Activated CD4-positive, alpha-beta T cell treated with anti-CD3 and anti-CD28 coated beads, Interleukin-2, amount 10 ng/mL, durations not matched to agents 24 days and 14 days (primary cell): ENCODE measurements around the gene DMWD. TPM values are rescaled to one million over a fixed set of nuclear protein-coding genes. Genes with fewer than 3 reads are reported as not detected.
A peak's percentile ranks its signal among the peaks of the same experiment; 100 is the strongest.

Experiments
- DNase-seq: peaks from one replicate; pipeline ENCODE4 v3.0.0; 2022
- H3K27ac Mint-ChIP-seq: one replicate; pipeline ENCODE4 v1.8.0; 2022; ENCODE audit warnings: mild to moderate bottlenecking, mixed read lengths
- H3K27me3 Mint-ChIP-seq: one replicate; pipeline ENCODE4 v1.8.0; 2022; ENCODE audit warnings: mixed read lengths
- H3K36me3 Mint-ChIP-seq: one replicate; pipeline ENCODE4 v1.8.0; 2022; ENCODE audit warnings: low read depth, mild to moderate bottlenecking, mixed read lengths
- H3K4me1 Mint-ChIP-seq: one replicate; pipeline ENCODE4 v1.8.0; 2021; ENCODE audit warnings: mixed read lengths
- H3K4me3 Mint-ChIP-seq: one replicate; pipeline ENCODE4 v1.8.0; 2022; ENCODE audit warnings: mild to moderate bottlenecking, moderate library complexity, mixed read lengths
- H3K9me3 Mint-ChIP-seq: one replicate; pipeline ENCODE4 v1.8.0; 2021; ENCODE audit warnings: mixed read lengths
- intact Hi-C: fragments of 100-400 bp; cut with micrococcal nuclease; formaldehyde crosslinking; loops from one replicate; pipeline ENCODE4 v1.15.1; 2023
- total RNA-seq: library from RNA; stranded (reverse); gene quantifications from 2 replicates; pipeline ENCODE4 v1.2.3, GENCODE V29; 2022

DMWD gene, protein sequence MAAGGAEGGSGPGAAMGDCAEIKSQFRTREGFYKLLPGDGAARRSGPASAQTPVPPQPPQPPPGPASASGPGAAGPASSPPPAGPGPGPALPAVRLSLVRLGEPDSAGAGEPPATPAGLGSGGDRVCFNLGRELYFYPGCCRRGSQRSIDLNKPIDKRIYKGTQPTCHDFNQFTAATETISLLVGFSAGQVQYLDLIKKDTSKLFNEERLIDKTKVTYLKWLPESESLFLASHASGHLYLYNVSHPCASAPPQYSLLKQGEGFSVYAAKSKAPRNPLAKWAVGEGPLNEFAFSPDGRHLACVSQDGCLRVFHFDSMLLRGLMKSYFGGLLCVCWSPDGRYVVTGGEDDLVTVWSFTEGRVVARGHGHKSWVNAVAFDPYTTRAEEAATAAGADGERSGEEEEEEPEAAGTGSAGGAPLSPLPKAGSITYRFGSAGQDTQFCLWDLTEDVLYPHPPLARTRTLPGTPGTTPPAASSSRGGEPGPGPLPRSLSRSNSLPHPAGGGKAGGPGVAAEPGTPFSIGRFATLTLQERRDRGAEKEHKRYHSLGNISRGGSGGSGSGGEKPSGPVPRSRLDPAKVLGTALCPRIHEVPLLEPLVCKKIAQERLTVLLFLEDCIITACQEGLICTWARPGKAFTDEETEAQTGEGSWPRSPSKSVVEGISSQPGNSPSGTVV
- total RNA-seq = 49.6 and 50.7 TPM in 2 replicates

DNA sequence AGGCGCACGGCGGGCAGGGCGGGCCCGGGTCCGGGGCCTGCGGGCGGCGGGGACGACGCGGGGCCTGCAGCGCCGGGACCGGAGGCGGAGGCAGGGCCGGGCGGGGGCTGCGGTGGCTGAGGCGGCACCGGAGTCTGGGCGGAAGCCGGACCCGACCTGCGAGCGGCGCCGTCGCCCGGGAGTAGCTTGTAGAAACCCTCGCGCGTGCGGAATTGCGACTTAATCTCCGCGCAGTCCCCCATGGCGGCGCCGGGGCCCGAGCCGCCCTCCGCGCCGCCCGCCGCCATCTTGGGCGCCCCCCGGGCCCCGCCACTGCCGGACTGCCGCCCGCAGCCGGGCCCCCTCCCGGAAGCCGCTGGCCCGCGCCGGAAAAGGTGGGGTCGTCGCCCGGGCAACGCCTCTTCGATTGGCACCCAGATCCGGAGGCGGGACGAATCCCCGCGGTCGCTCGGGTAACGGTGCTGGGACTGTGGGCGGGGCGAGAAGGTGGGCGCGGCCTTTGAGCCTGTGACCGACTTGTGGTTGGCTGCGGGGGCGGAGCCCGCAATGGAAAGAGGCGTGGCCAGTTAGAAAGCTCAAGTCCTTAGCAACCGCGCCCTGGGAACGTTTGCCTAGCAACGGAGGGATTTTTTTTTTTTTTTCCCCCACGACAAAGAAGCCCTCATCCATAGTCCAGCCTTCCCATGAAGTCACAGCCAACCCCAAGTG lies at the start of gene DMWD:
DMWD (minus strand) TSS at position 376 of the 708 bp plus-strand sequence; CDS start at position 287, 89 bp downstream.
- DNase-seq = peak; percentile 100
- Mint-ChIP-seq H3K4me3 (peak within 1 kb of the TSS; percentile 90), H3K27ac (peak within 1 kb of the TSS; percentile 89), H3K4me1 (peaks cover 32% of the 10 kb centered on the region), H3K27me3 (peaks cover 61% of the 10 kb centered on the region), H3K9me3 (no peaks in the 10 kb centered on the region), H3K36me3 (peaks cover 40% of the 10 kb centered on the region)
- intact Hi-C loops = loop anchor here (1.0 to 2.0 kb wide), 3 partner anchors 13 to 202 kb away; partner anchors contain the start of gene CCDC61

DNA sequence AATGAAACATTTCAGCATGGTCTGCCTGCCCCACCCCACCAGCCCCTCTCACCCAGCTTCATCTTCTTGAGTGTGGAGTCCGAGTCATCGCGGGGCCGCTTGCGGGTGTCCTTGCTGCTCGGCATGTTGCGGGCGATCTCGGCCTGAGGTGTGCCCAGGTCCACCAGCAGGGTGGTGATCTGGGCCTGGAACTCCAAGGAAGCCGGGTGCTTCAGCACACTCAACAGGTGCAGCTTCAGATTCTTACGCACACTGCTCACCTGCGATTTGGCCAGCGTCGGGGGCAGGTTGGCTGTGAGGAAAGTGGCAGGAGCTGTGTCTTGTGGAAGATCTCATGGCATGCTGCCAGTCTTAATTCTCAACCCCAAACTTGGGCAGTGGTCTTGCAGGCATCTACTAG lies 49.6 kb upstream of the DMWD start:
- H3K9me3 Mint-ChIP-seq = no peaks in the 10 kb centered on the region
- H3K27me3 Mint-ChIP-seq = no peaks in the 10 kb centered on the region
- peaks cover 74% of the 10 kb centered on the region for H3K36me3 Mint-ChIP-seq
- no peak for DNase-seq
- H3K4me3 Mint-ChIP-seq = no peak overlapping the region
- H3K27ac Mint-ChIP-seq = no peak overlapping the region
- intact Hi-C loops = no loop called here
- no peaks in the 10 kb centered on the region for H3K4me1 Mint-ChIP-seq

DNA sequence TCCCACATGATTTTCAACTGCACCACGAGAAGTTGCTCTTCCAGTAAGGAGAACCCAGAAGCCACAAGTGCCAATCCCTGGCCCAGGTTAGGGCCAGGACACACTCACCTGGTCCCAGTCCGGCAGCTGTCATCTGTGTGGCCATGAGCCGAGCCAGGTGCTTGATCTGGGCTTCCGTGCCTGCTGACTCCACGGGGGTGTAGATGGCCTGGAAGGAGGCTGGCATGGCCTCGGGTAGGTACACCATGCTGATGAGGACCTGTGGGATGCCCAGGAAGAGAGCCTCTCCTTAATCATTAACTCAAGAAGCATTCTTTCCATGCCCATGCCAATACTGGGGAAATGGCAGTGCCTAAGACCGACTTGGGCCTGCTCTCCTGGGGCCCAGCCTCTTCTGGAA lies 42.3 kb upstream of the DMWD start:
- intact Hi-C loops = no loop called here
- Mint-ChIP-seq H3K9me3 (no peaks in the 10 kb centered on the region), H3K27me3 (no peaks in the 10 kb centered on the region), H3K4me1 (no peaks in the 10 kb centered on the region), H3K27ac (no peak overlapping the region), H3K4me3 (no peak overlapping the region), H3K36me3 (peaks cover 73% of the 10 kb centered on the region)
- no peak for DNase-seq

DNA sequence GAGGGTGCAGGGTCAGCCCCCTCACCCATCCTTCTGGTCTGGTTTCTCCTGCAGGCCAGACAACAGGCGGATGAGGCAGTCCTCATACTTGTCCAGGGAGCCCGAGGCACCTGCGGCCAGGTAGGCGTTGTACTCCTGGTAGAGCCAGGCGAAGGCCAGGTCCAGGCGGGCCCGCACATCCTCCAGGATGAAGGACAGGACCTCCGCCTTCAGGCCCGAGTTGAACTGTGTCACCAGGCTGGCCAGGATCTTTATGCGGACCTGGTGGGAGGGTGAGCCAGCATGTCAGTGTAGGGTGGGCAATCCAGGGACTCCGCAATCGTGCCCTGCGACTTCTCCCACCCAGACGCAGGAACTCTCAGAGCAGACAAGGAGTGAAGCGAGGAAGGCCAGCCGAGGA lies 36.3 kb upstream of the DMWD start:
- H3K27ac Mint-ChIP-seq = no peak overlapping the region
- intact Hi-C loops = no loop called here
- H3K4me3 Mint-ChIP-seq = no peak overlapping the region
- H3K4me1 Mint-ChIP-seq = no peaks in the 10 kb centered on the region
- DNase-seq = no peak
- no peaks in the 10 kb centered on the region for H3K9me3 Mint-ChIP-seq
- H3K27me3 Mint-ChIP-seq = no peaks in the 10 kb centered on the region
- peaks cover 66% of the 10 kb centered on the region for H3K36me3 Mint-ChIP-seq

GRCh38 chr19:45828523-45828922 lies 35.9 kb upstream of the DMWD start:
- no peaks in the 10 kb centered on the region for H3K4me1 Mint-ChIP-seq
- H3K4me3 Mint-ChIP-seq = no peak overlapping the region
- no peak for DNase-seq
- H3K9me3 Mint-ChIP-seq = no peaks in the 10 kb centered on the region
- no peaks in the 10 kb centered on the region for H3K27me3 Mint-ChIP-seq
- intact Hi-C loops = no loop called here
- peaks cover 64% of the 10 kb centered on the region for H3K36me3 Mint-ChIP-seq
- no peak overlapping the region for H3K27ac Mint-ChIP-seq

- H3K27me3 Mint-ChIP-seq = no peaks in the 10 kb centered on the region
- DNase-seq = no peak
- H3K4me3 Mint-ChIP-seq = no peak overlapping the region
- H3K27ac Mint-ChIP-seq = no peak overlapping the region
- no peaks in the 10 kb centered on the region for H3K4me1 Mint-ChIP-seq
- no peaks in the 10 kb centered on the region for H3K9me3 Mint-ChIP-seq
- H3K36me3 Mint-ChIP-seq = peaks cover 67% of the 10 kb centered on the region
- intact Hi-C loops = no loop called here
Measured at GRCh38 chr19:45827459-45828093, 34.9 kb upstream of the DMWD start.

DNA sequence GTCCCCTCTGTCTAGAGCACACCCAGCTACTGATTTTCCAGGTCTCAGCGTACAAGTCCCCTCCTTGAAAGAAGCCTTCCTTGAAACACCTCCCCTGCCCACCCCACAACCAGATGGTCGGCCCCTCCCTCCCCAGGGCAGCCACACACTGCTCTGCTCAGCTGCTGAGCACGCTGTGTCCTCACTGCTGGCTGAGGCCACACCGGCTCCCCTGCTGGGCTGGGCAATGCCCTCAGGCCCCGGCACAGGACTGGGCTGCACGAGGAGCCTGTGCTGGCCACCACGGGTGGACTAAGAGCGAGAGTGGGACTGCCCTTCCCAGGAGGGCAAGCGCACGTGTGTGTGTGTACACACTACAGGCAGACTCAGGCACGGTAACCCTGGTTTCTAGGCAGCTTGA lies 34.3 kb upstream of the DMWD start:
- H3K36me3 Mint-ChIP-seq = peaks cover 63% of the 10 kb centered on the region
- H3K4me3 Mint-ChIP-seq = no peak overlapping the region
- no peak overlapping the region for H3K27ac Mint-ChIP-seq
- no peaks in the 10 kb centered on the region for H3K4me1 Mint-ChIP-seq
- H3K27me3 Mint-ChIP-seq = no peaks in the 10 kb centered on the region
- no peaks in the 10 kb centered on the region for H3K9me3 Mint-ChIP-seq
- DNase-seq = no peak
- intact Hi-C loops = no loop called here

GRCh38 chr19:45825917-45826893 lies 33.6 kb upstream of the DMWD start:
- Mint-ChIP-seq H3K4me1 (no peaks in the 10 kb centered on the region), H3K36me3 (peaks cover 62% of the 10 kb centered on the region)

DNA sequence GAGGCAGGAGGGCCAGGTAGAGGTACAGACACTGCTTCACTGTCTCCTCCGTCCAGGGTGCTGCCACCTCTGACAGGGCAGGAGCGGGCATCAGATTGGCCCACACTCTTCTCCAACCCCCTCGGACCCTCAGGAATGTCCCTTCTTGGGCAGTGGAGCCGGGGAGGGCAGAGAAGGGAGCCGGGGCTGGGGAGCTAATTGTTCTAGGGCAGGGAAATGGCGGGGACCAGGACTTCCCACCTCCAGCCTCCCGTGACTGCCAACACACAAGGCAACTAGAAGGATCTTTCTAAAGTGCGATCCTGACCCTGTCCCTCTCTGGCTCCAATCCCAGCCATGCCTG lies 32.6 kb upstream of the DMWD start:
- Mint-ChIP-seq H3K4me1 (no peaks in the 10 kb centered on the region), H3K27me3 (no peaks in the 10 kb centered on the region), H3K36me3 (peaks cover 57% of the 10 kb centered on the region), H3K4me3 (no peak overlapping the region), H3K27ac (no peak overlapping the region), H3K9me3 (no peaks in the 10 kb centered on the region)
- DNase-seq = no peak
- intact Hi-C loops = no loop called here

More at GRCh38 chr19:45825917-45826893, 33.6 kb upstream of the DMWD start:
- H3K9me3 Mint-ChIP-seq = no peaks in the 10 kb centered on the region
- no peak overlapping the region for H3K27ac Mint-ChIP-seq
- no peaks in the 10 kb centered on the region for H3K27me3 Mint-ChIP-seq
- intact Hi-C loops = no loop called here
- DNase-seq = no peak
- no peak overlapping the region for H3K4me3 Mint-ChIP-seq

DNA sequence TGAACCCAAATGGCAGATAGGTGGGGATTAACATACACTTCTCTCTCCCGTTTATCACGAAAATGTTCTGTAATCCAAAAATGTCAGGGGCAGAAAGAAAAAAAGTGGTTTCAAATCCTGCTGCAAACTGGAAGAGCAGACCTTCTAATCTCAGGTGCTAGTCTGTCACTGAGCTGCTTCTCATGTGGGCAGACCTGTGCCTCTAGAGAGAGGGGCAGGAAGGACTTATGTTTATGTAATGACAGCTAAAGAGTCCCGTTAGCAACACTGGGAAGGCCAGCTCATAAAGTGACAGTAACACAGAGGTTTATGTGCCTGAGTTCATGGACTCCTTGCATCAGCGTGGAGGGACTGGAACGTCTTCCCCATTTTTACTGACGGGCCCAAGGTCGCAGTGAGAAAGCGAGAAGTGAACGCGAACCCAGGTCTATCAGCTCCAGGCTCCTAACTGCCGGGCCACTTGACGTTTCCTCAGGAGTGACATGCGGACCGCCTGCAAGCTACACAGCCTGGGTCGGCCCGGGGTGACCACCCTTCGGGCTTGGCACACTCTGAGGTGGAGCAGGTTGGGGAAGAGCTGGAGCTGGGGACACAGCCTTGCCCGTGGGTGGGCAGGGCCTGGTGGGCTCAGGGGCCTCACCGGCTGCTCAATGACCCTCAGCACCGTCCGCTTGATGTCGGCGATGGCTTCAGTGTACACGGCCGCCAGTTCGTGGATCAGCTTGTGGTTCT lies 32.1 kb upstream of the DMWD start:
- H3K36me3 Mint-ChIP-seq = peaks cover 58% of the 10 kb centered on the region

DNA sequence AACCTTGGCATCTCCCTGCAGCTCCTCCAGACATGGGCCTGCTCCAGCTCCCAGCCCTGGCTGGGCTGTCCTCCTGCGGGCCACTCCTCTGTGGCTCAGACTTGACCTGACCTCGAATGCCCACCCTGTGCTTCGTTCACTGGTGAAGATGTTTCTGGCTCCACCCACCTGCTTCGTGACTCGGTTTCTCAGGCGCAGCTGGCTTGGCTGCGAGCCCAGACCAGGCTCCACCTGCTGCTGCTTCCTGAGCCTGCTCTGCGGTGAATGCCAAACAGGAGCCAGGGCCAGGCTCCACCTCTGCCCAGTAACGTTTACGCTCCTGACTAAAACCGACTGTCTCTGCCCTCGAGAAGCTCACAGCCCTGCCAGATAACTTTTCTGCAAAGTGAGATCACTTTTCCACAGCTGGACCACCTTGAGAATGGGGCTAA lies 31.4 kb upstream of the DMWD start:
- Mint-ChIP-seq H3K4me3 (no peak overlapping the region), H3K4me1 (no peaks in the 10 kb centered on the region), H3K27me3 (no peaks in the 10 kb centered on the region), H3K9me3 (no peaks in the 10 kb centered on the region), H3K27ac (no peak overlapping the region), H3K36me3 (peaks cover 53% of the 10 kb centered on the region)
- no peak for DNase-seq
- intact Hi-C loops = no loop called here

More for the DNA sequence above, 32.1 kb upstream of the DMWD start:
- Mint-ChIP-seq H3K4me1 (no peaks in the 10 kb centered on the region), H3K27ac (no peak overlapping the region), H3K9me3 (no peaks in the 10 kb centered on the region), H3K27me3 (no peaks in the 10 kb centered on the region), H3K4me3 (no peak overlapping the region)
- DNase-seq = no peak
- intact Hi-C loops = no loop called here

DNA sequence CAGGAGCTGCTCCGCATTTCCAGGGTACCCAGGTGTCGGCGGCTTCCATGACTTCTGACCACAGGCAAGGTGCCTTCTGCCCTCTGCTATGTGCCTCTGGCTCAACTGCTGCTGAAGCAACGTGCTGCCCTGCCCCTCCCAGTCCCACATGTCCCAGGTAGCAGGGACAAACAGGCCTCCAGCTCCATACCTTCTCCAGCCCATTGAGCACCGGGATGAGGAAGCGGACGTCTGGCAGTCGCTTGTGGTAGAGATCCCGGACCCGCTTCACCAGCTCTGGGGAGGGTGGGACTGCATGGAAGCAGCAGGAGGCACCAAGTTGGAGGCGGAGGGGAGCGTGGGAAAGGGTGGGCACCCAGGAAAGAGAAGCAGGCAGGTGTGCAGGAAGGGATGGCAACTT lies 30.5 kb upstream of the DMWD start:
- no peak for DNase-seq
- Mint-ChIP-seq H3K27me3 (no peaks in the 10 kb centered on the region), H3K9me3 (no peaks in the 10 kb centered on the region), H3K4me3 (no peak overlapping the region), H3K36me3 (peaks cover 46% of the 10 kb centered on the region), H3K4me1 (no peaks in the 10 kb centered on the region), H3K27ac (no peak overlapping the region)
- intact Hi-C loops = no loop called here
